CD4-positive, alpha-beta T cell treated with Interleukin-17A for 1 hour (primary cell): ENCODE results near the gene CLEC11A.

Experiments used
- DNase-seq: peaks from one replicate; pipeline ENCODE4 v3.0.0-alpha.2; 2020

The CLEC11A gene

DNA sequence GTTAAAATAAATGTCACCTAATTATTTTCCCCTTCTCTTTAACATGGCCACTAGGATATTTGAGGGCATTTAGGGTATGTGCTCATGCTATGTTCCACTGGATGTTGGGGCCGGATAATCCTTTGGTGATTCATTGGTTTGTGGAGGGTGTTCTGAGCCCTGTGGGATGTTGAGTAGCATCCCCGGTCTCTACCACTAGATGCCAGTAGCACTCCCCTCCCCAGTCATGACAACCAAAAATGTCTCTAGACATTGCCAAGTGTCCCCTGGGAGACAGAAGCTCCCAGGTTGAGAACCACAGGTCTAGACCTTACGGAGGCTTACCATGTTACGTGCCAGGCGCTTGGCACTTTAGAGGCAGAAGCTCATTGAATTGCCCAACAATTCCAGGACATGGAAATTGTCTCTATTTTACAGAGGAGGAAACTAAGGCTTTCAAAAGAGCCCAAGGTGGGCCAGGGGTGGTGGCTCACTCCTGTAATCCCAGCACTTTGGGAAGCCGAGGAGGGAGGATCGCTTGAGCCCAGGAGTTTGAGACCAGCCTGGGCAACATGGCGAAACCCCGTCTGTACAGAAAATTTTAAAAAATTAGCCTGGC, 17.6 kb upstream of the CLEC11A start:
- DNase-seq: peak; percentile 26

DNA sequence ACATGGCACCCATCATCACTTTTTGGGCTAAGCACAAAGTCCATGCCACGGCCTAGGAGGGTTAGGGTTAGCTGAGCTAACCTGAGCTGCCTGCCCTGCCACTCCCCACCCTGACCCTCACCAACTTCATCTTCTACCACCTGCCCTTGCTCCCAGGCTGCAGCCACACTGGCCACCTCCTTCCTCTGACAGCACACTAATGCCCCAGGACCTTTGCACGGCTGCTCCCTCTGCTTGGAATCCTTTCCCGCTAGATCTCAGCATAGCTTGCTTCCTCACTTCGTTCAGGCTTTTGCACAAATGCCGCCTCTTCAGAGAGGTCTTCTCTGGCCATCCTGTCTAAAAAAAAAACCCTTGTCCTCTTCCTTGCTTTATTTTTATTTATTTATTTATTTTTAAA, 16.8 kb upstream of the CLEC11A start:
- no peak for DNase-seq

GRCh38 chr19:50708179-50708879, 14.8 kb upstream of the CLEC11A start:
- DNase-seq: no peak

GRCh38 chr19:50710094-50710493, 13.1 kb upstream of the CLEC11A start:
- DNase-seq: no peak

- no peak for DNase-seq
Measured at GRCh38 chr19:50710612-50711011, 12.6 kb upstream of the CLEC11A start.

- DNase-seq: no peak
Measured at GRCh38 chr19:50711196-50711595, 12.0 kb upstream of the CLEC11A start.

DNA sequence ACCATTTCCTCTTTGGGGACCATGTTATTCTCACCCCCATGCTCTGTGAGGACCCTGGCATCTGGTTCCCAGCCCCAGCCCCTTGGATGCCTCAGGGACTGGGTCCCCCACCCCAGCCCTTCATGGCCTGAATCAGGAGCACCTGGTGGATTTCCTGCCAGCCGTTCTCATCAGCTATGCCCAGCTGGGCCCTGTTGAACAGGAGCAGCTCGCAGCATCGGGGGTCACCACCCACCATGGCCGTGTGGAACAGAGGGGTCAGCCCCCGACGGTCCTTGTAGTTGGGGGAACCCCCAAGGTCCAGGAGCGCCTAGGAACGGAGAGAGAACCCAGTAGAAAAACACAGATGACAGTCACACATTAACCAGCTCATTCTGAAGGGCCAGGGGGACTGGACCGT, 11.4 kb upstream of the CLEC11A start:
- no peak for DNase-seq

GRCh38 chr19:50712833-50713232, 10.3 kb upstream of the CLEC11A start:
- DNase-seq: no peak

GRCh38 chr19:50713556-50714236, 9.5 kb upstream of the CLEC11A start:
- peak; percentile 4 for DNase-seq

DNA sequence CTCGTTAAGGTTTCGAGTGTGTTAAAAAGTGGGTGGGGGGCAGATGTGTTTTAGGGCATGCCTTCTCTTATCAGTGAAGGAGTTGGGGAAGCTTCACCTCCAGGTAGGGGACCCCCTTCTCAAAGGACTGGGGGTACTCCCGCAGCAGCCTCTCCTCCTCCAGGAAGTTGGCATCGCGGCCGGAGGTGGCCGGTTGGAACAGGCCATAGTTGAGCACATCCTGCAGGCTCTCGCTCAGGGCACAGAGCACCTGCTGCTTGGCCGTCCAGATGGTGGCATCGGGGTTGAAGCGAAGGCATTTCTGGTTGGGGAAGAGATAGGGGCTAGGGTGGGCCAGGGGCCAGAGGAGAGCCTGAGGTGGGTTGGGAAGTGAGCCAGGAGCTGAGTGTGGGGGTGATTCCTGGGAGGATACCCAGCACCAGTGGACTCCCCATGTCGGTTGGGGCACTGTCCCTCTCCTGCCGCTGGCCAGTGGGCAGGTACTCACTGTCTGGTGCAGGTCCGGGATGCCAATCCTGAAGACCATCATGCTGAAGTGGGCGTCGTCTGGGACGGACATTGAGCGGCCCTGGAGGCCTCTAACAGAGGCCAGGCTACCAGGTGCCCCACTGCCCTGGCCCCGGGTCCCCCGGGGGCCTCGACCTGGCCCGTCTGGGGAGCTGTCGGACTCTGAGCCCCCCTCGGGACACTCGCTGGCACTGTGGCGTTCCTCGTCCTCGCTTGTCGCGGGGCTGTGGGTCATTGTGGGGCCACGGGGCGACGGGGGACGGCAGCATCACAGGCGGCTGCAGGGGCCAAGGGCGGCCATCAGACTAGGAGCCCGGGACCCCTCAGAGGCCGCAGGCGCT, 6.8 kb upstream of the CLEC11A start:
- no peak for DNase-seq

DNA sequence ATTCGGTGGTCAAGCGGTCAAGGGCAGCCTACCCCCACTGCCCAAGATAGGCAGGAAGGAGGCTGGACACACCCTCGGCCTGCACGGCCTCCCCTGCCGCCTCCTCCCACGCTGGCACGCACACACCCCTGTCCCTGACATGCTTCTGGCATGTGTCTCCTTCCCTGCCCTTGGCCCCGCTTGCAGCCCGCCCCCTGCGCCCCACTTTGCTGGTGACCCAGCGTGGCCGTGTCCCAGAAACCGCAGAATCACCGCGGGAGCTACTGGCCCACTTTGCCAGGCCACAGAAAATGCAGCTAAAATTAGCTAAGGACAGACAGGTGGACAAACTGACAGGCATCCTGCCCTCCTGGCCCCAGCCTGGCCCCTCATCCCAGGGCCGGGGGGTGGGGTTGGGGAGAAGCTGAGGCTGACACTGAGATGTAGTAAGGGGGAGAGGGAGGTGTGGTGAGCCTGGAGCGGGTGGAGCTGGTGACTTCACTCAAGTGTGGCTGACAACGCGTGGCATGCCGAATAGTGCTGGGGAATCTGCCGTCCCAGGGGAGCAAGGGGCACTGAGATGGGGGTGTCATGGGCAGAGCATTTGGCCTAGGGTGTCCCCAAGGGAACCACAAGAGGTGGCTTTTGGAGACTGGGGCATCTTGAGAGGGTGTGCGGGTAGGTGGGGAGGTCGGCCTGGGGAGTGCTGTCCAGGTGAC, 6.0 kb upstream of the CLEC11A start:
- DNase-seq: no peak

GRCh38 chr19:50717891-50718254, 5.3 kb upstream of the CLEC11A start:
- no peak for DNase-seq

GRCh38 chr19:50718255-50719118, 4.7 kb upstream of the CLEC11A start:
- no peak for DNase-seq

GRCh38 chr19:50719119-50719435, 4.1 kb upstream of the CLEC11A start:
- no peak for DNase-seq

DNA sequence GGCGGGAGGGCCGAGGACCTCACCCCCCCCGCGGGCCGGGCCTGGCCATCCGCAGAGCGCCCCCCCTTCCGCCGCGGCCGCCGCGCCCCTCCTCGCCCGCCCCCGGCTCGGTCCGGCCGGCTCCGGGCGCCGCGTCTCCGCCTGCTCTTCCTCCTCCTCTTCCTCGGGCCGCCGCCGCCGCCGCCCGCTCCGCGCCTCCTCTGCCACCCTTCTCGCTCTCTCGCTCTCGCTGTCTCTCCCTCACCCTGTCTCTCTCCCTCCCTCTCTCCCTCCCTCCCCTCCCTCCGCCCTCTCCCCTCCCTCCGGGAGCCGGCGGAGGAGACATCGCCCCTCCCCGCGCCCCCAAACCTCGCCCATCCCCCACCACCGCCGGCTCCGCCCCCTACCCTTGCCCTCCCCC, 3.6 kb upstream of the CLEC11A start, which contains the start of gene SHANK1:
Gene SHANK1, minus strand, starts transcription at position 237 of the 400 bp plus-strand sequence. CDS start 2,883 bp downstream, outside the sequence.
- DNase-seq: no peak

GRCh38 chr19:50720181-50720920, 2.8 kb upstream of the CLEC11A start:
- DNase-seq: no peak

DNA sequence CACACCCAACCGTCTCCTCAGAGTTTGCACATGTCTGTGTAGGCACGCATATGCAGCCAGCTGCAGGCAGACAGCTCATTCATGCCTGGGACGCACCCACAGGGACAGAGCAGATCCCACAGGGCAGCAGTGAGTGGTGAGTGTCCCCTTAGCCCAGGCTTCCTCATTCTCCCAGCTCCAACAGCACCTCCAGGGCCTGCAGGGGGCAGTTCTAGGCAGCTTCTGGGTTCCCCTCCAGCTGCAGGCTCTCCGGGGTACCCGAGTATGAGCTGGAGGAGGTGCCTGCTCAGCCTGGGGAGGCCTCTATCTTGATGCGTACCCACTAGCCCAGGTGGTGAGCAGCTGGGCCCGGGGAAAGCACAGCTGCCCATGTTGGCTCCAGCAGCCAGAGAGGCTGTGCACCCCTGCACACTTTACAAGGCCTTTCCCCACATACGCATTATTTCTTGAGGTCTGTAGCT, 2.2 kb upstream of the CLEC11A start:
- DNase-seq: no peak

DNA sequence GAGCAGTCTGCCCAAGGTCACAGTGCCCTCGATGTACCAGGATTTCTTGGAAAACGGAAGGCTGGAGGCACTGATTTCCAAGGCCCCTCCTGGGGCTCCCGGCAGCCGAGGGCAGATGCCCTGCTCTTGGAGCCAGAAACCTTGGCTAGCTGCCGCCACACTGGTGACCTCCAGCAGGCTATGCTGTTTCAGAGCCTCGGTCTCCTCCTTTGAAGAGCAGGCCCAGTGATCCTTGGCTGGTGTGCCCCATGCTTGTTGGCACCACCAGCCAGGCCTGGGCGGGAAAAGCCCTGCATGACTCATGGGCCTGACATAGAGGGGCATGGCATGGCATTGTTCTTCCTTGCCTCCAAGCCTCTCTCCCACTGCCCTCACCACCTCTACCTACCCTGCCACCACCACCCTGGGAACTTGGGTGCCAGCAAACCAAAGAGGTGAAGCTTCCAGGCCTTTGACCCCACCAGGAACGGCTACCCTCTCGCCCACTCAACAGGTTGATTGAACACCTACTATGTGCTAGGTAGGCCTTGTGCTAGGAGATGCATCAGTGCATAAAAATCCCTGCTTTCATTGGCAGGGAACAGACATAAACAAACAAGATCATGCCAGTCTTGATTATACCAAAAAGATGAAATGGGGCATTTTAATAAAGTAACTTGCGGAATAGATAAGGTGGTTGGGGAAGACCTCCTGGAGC, 1.6 kb upstream of the CLEC11A start:
- DNase-seq: no peak

DNA sequence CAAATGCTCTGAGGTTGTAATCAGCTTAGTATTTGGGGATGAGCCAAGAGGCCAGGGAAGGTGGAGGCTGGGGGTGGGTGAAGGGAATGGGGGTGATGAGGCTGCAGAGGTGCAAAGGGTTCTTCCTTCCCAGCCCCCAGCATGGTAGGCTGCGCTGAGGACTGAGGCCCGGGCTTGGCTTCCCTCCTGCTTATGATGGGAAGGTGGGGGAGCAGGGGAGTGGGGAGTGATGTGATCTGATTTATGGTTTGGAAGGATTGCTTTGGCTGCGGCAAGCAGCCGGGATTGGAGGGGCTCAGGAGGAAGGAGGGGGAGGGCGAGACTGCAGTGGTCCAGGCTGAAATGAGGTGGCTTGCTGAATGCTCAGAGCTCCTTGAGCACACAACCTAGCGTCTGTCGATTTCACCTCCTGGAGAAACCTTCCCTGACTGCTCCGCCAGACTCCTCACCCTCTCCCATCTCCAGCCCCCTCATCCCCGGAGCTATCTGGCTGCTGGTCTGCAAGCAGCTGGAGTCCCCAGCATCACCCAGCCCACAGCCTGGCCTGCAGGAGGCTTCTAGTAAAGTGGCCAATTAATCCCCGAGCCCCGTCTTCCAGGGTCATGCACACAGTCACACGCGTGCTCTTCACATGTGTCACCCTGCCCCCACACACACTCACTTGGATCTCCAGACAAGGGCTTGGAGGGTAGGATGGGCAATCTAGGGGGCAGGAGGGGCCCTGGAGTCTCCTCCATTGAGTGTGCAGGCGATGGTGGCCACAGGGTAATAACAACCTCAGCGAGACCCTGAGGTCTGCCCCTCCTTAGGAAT, 757 bp upstream of the CLEC11A start:
- DNase-seq: no peak
